CD4-positive, alpha-beta memory T cell (primary cell): ENCODE results near the gene BIRC3. TPM values are rescaled to one million over a fixed set of nuclear protein-coding genes. Genes with fewer than 3 reads are reported as not detected.
"Not testable (repeated sequence)": the region's sequence is repeated elsewhere in the genome, so short reads cannot be mapped to it uniquely, and the experiment has no call there.

Experiments used
- CTCF ChIA-PET: fragments of 350-600 bp; sonication (Branson Sonifier 250); formaldehyde crosslinking; loops from one replicate; lab custom pipeline; 2021; ENCODE audit warnings: inconsistent platforms; ENCODE audit not compliant: partially characterized antibody; lab: Charles Lee
- POLR2A ChIA-PET: fragments of 350-600 bp; sonication (Branson Sonifier 250); formaldehyde crosslinking; loops from one replicate; lab custom pipeline; 2021; ENCODE audit not compliant: partially characterized antibody; lab: Charles Lee
- DNase-seq, 5 donors: peaks; one replicate each; pipeline versions ENCODE4 v3.0.0 to v3.0.0-alpha.2; 2020 to 2022; ENCODE audit warnings: mixed read lengths in 1 of 5
- H3K27ac ChIP-seq: one replicate; pipeline ENCODE4 v1.7.0; 2013; ENCODE audit warnings: low read depth, low read length
- H3K27me3 ChIP-seq: 2 replicates; pipeline ENCODE4 v1.7.0; 2013; ENCODE audit warnings: mild to moderate bottlenecking, low read length, moderate library complexity; ENCODE audit not compliant: insufficient read depth
- H3K36me3 ChIP-seq: 2 replicates; pipeline ENCODE4 v1.7.0; 2013; ENCODE audit warnings: mild to moderate bottlenecking, low read length, moderate library complexity; ENCODE audit not compliant: insufficient read depth
- H3K4me1 ChIP-seq: 2 replicates; pipeline ENCODE4 v1.7.0; 2013; ENCODE audit warnings: mild to moderate bottlenecking, low read length, moderate library complexity; ENCODE audit not compliant: insufficient read depth
- H3K4me3 ChIP-seq, 2 donors: one replicate each; pipeline ENCODE4 v1.7.0; 2013; ENCODE audit warnings: low read length in 2 of 2, mild to moderate bottlenecking in 1 of 2
- H3K9me3 ChIP-seq, 2 donors: one replicate each; pipeline ENCODE4 v1.7.0; 2013; ENCODE audit warnings: low read length in 2 of 2, control low read depth in 1 of 2; ENCODE audit not compliant: control insufficient read depth in 1 of 2
- H3K27ac Mint-ChIP-seq, 7 donors: one replicate each; pipeline ENCODE4 v1.8.0; 2020 to 2021; ENCODE audit warnings: mixed read lengths in 7 of 7, mild to moderate bottlenecking in 6 of 7, inconsistent platforms in 3 of 7, moderate library complexity in 3 of 7
- H3K27me3 Mint-ChIP-seq, 2 donors: one replicate each; pipeline ENCODE4 v1.8.0; 2020 to 2021; ENCODE audit warnings: mixed read lengths in 2 of 2
- H3K36me3 Mint-ChIP-seq, 2 donors: one replicate each; pipeline ENCODE4 v1.8.0; 2020 to 2021; ENCODE audit warnings: mixed read lengths in 2 of 2, inconsistent platforms in 1 of 2, mild to moderate bottlenecking in 1 of 2
- H3K4me1 Mint-ChIP-seq, 4 donors: one replicate each; pipeline ENCODE4 v1.8.0; 2020 to 2021; ENCODE audit warnings: mixed read lengths in 4 of 4, mild to moderate bottlenecking in 1 of 4
- H3K4me3 Mint-ChIP-seq, 8 donors: one replicate each; pipeline ENCODE4 v1.8.0; 2020 to 2021; ENCODE audit warnings: mixed read lengths in 8 of 8, mild to moderate bottlenecking in 7 of 8, moderate library complexity in 6 of 8, inconsistent platforms in 3 of 8
- H3K9me3 Mint-ChIP-seq, 8 donors: one replicate each; pipeline ENCODE4 v1.8.0; 2020 to 2021; ENCODE audit warnings: mixed read lengths in 8 of 8, mild to moderate bottlenecking in 5 of 8, inconsistent platforms in 3 of 8, moderate library complexity in 1 of 8
- intact Hi-C: fragments of 100-400 bp; cut with micrococcal nuclease; formaldehyde crosslinking; loops from one replicate; pipeline ENCODE4 v1.15.1; 2023
- polyA plus RNA-seq, 2 donors: library from polyadenylated mRNA; unstranded; fragments of 300-500 nt; fragmentation: Illumina TruSeq; gene quantifications; one replicate each; pipeline ENCODE4 v1.2.3, GENCODE V29; 2021
- total RNA-seq, 2 experiments: library from RNA; stranded (reverse); gene quantifications; one replicate each; pipeline ENCODE4 v1.2.3, GENCODE V29; 2021

BIRC3 gene
- total and polyA plus RNA-seq, 4 experiments from 2014 or later = 82.5 to 198 (median 142) TPM

- Mint-ChIP-seq H3K9me3 (no peaks in the 10 kb centered on the region), H3K27me3 (no peaks in the 10 kb centered on the region), H3K4me3 (peak overlapping the region in 3 of 8 donors; percentile 7 to 27 (median 17)), H3K36me3 (peaks cover 53 to 56% of the 10 kb centered on the region in 2 donors), H3K4me1 (peaks cover 27 to 37% (median 28%) of the 10 kb centered on the region in 4 donors), H3K27ac (peak overlapping the region; percentile 33 to 93 (median 72))
- Histone ChIP-seq H3K4me1 (peaks cover 21% of the 10 kb centered on the region), H3K27ac (no peak overlapping the region), H3K27me3 (no peaks in the 10 kb centered on the region), H3K4me3 (no peak overlapping the region), H3K36me3 (peaks cover 42% of the 10 kb centered on the region), H3K9me3 (no peaks in the 10 kb centered on the region)
- POLR2A ChIA-PET = interaction anchor here (1.0 kb wide), 1 partner anchor 129 kb away, joined by 4 read pairs; no protein-coding TSS in a partner anchor
- CTCF ChIA-PET = interaction anchor here (0.6 to 3.8 kb wide), 36 partner anchors 9 to 298 kb away, joined by 3 to 29 read pairs (median 4); partner anchors contain the start of gene TMEM123
- intact Hi-C loops = loop anchor here (1.0 to 2.0 kb wide), 4 partner anchors 23 to 299 kb away; no protein-coding TSS in a partner anchor
- peak in 4 of 5 donors; percentile 41 to 53 (median 50) for DNase-seq
Measured at GRCh38 chr11:102367364-102367763, 50.1 kb downstream of the BIRC3 start.

GRCh38 chr11:102368472-102368871, 51.2 kb downstream of the BIRC3 start:
- no peak for DNase-seq
- Mint-ChIP-seq H3K36me3 (peaks cover 46 to 48% of the 10 kb centered on the region in 2 donors), H3K9me3 (no peaks in the 10 kb centered on the region), H3K4me3 (no peak overlapping the region), H3K27ac (peak overlapping the region in 5 of 7 donors; percentile 13 to 79 (median 61)), H3K4me1 (peaks cover 24 to 31% (median 27%) of the 10 kb centered on the region in 4 donors), H3K27me3 (no peaks in the 10 kb centered on the region)
- ChIA-PET CTCF (interaction anchor here (0.9 to 3.7 kb wide), 7 partner anchors 21 to 297 kb away, joined by 3 to 26 read pairs (median 7); no protein-coding TSS in a partner anchor), POLR2A (interaction anchor here (1.2 kb wide), 2 partner anchors 83 to 85 kb away, joined by 3 to 4 read pairs; no protein-coding TSS in a partner anchor)
- Histone ChIP-seq H3K9me3 (no peaks in the 10 kb centered on the region), H3K4me1 (peaks cover 10% of the 10 kb centered on the region), H3K27ac (no peak overlapping the region), H3K36me3 (peaks cover 37% of the 10 kb centered on the region), H3K4me3 (no peak overlapping the region), H3K27me3 (no peaks in the 10 kb centered on the region)
- intact Hi-C loops = no loop called here

GRCh38 chr11:102374633-102375424, 57.5 kb downstream of the BIRC3 start:
- H3K27ac ChIP-seq, H3K27me3 ChIP-seq, H3K9me3 Mint-ChIP-seq, H3K4me3 ChIP-seq, intact Hi-C loops, H3K9me3 ChIP-seq, H3K27me3 Mint-ChIP-seq: not testable (repeated sequence)
- Mint-ChIP-seq H3K4me3 (peak overlapping the region in 5 of 8 donors; percentile 38 to 54 (median 40)), H3K4me1 (peaks cover 15 to 27% (median 19%) of the 10 kb centered on the region in 4 donors), H3K27ac (peak overlapping the region in 5 of 7 donors; percentile 6 to 64 (median 47)), H3K36me3 (peaks cover 32 to 46% of the 10 kb centered on the region in 2 donors)
- Histone ChIP-seq H3K36me3 (peaks cover 19% of the 10 kb centered on the region), H3K4me1 (peaks cover 16% of the 10 kb centered on the region)
- CTCF ChIA-PET = interaction anchor here (0.7 to 2.4 kb wide), 9 partner anchors 8 to 124 kb away, joined by 3 to 18 read pairs (median 5); no protein-coding TSS in a partner anchor
- DNase-seq = peak in 2 of 5 donors; percentile 6 to 33
- POLR2A ChIA-PET = interaction anchor here (1.1 kb wide), 1 partner anchor 11 kb away, joined by 4 read pairs; no protein-coding TSS in a partner anchor

- H3K36me3 ChIP-seq = peaks cover 21% of the 10 kb centered on the region
- DNase-seq = no peak
- Mint-ChIP-seq H3K9me3 (no peaks in the 10 kb centered on the region), H3K4me1 (peaks cover 15 to 27% (median 19%) of the 10 kb centered on the region in 4 donors), H3K27me3 (no peaks in the 10 kb centered on the region), H3K4me3 (no peak overlapping the region), H3K36me3 (peaks cover 41 to 53% of the 10 kb centered on the region in 2 donors), H3K27ac (peak overlapping the region in 3 of 7 donors; percentile 15 to 59 (median 20))
- intact Hi-C loops = no loop called here
- no peak overlapping the region for H3K4me3 ChIP-seq
- H3K9me3 ChIP-seq = no peaks in the 10 kb centered on the region
- H3K27me3 ChIP-seq = no peaks in the 10 kb centered on the region
- peaks cover 16% of the 10 kb centered on the region for H3K4me1 ChIP-seq
- CTCF ChIA-PET = interaction anchor here (0.7 to 2.4 kb wide), 10 partner anchors 8 to 123 kb away, joined by 3 to 18 read pairs (median 4); no protein-coding TSS in a partner anchor
- POLR2A ChIA-PET = interaction anchor here (0.6 to 1.1 kb wide), 2 partner anchors 10 to 714 kb away, joined by 3 to 4 read pairs; no protein-coding TSS in a partner anchor
- no peak overlapping the region for H3K27ac ChIP-seq
Measured at GRCh38 chr11:102375720-102376399, 58.6 kb downstream of the BIRC3 start.

- Histone ChIP-seq H3K4me1 (peaks cover 16% of the 10 kb centered on the region), H3K27me3 (no peaks in the 10 kb centered on the region), H3K27ac (no peak overlapping the region), H3K9me3 (no peaks in the 10 kb centered on the region), H3K36me3 (peaks cover 21% of the 10 kb centered on the region), H3K4me3 (no peak overlapping the region)
- POLR2A ChIA-PET = no interaction called here
- no peak for DNase-seq
- peaks cover 43 to 60% of the 10 kb centered on the region in 2 donors for H3K36me3 Mint-ChIP-seq
- no peaks in the 10 kb centered on the region for H3K9me3 Mint-ChIP-seq
- no peak overlapping the region for H3K4me3 Mint-ChIP-seq
- no peaks in the 10 kb centered on the region for H3K27me3 Mint-ChIP-seq
- no peak overlapping the region for H3K27ac Mint-ChIP-seq
- intact Hi-C loops = no loop called here
- peaks cover 12 to 19% (median 16%) of the 10 kb centered on the region in 4 donors for H3K4me1 Mint-ChIP-seq
- CTCF ChIA-PET = interaction anchor here (1.5 to 7.2 kb wide), 2 partner anchors 14 to 36 kb away, joined by 3 to 76 read pairs; no protein-coding TSS in a partner anchor
Measured at GRCh38 chr11:102377891-102378290, 60.6 kb downstream of the BIRC3 start.

- Histone ChIP-seq H3K36me3 (peaks cover 21% of the 10 kb centered on the region), H3K4me1 (peaks cover 16% of the 10 kb centered on the region), H3K4me3 (no peak overlapping the region), H3K27me3 (no peaks in the 10 kb centered on the region), H3K27ac (no peak overlapping the region), H3K9me3 (no peaks in the 10 kb centered on the region)
- intact Hi-C loops = no loop called here
- DNase-seq = no peak
- Mint-ChIP-seq H3K9me3 (no peaks in the 10 kb centered on the region), H3K4me1 (peaks cover 12 to 19% (median 16%) of the 10 kb centered on the region in 4 donors), H3K27ac (peak overlapping the region in 1 of 7 donors; percentile 4), H3K4me3 (no peak overlapping the region), H3K27me3 (no peaks in the 10 kb centered on the region), H3K36me3 (peaks cover 48 to 66% of the 10 kb centered on the region in 2 donors)
- ChIA-PET POLR2A (interaction anchor here (1.6 kb wide), 1 partner anchor 11 kb away, joined by 4 read pairs; no protein-coding TSS in a partner anchor), CTCF (interaction anchor here (1.4 to 7.2 kb wide), 3 partner anchors 13 to 110 kb away, joined by 3 to 76 read pairs (median 3); no protein-coding TSS in a partner anchor)
Measured at GRCh38 chr11:102378818-102379217, 61.5 kb downstream of the BIRC3 start.
